Activated CD8-positive, alpha-beta memory T cell treated with anti-CD3 and anti-CD28 coated beads, Interleukin-2, amount 50 U/mL, for 1 hour (primary cell): ENCODE measurements around the gene SALL1.

Experiments used
- DNase-seq: peaks from one replicate; pipeline ENCODE4 v3.0.0-alpha.2; 2020; ENCODE audit errors: extremely low read depth

The SALL1 gene

DNA sequence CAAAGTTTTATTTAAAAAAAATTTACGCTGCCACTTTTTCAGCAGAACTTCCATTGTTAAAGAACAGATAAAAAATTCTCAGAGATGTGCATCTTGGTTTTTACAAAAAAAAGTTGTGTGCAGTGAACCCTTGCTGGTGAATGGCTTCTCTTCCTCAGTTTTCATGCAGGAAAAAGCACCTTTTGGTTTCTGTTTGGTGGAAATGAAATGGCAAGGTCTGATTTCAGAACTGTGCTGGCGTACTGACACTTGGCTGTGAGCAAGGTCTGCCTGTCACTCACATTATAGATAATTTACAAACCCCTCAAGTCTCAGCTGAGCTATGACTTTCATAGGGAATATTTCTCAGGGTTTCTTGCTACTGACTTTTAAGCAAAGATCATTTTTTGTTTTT, 5.7 kb upstream of the SALL1 start:
- DNase-seq, result no peak

DNA sequence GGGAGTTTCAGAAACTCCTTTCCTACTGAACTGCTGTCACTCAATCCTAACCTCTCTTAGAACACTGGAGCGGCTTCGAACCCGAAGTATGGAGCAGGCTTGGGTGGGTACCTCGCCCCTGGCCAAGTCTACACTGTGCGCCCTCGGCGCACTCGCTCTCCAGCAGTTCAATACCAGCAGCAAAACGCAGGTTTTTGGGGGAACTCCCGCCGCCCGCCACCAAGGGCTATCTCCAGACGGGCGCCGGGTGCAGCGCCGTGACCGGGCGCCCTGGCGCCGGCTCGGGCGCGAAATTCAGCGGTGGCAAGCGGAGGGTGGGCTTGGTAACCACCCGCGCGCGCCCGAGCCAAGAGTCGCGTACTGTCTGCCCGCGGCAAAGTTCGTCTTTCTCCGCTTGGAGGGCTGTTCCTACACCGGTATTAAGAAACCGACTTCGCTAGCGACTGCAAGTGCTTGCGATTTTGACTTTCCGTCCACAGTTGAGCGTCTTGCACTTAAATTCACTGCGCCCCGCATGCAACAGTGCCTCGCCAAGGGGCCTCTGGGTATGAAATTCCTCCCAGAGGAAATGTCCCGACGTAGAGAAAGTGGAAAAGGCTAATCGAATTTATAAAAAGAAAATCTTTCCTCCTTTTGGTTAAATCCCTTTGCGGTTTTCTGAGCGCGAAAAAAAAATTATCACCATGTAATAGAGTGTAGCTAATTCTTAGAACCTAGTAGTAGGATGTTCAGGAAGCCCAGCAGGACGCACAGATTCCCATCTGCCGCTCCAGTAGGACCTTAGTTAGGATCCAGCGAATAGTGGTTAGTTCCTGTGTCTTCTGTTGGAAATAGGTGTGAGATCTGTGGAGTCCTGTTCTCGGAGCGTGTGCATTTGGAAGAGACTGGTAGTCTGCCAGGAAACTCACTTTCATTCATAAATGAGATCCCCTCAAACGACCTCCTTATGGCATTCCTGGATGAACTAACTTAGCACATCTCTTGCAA, 5.0 kb upstream of the SALL1 start:
- DNase-seq, result no peak

GRCh38 chr16:51155199-51155607, 4.1 kb upstream of the SALL1 start:
- no peak for DNase-seq

DNA sequence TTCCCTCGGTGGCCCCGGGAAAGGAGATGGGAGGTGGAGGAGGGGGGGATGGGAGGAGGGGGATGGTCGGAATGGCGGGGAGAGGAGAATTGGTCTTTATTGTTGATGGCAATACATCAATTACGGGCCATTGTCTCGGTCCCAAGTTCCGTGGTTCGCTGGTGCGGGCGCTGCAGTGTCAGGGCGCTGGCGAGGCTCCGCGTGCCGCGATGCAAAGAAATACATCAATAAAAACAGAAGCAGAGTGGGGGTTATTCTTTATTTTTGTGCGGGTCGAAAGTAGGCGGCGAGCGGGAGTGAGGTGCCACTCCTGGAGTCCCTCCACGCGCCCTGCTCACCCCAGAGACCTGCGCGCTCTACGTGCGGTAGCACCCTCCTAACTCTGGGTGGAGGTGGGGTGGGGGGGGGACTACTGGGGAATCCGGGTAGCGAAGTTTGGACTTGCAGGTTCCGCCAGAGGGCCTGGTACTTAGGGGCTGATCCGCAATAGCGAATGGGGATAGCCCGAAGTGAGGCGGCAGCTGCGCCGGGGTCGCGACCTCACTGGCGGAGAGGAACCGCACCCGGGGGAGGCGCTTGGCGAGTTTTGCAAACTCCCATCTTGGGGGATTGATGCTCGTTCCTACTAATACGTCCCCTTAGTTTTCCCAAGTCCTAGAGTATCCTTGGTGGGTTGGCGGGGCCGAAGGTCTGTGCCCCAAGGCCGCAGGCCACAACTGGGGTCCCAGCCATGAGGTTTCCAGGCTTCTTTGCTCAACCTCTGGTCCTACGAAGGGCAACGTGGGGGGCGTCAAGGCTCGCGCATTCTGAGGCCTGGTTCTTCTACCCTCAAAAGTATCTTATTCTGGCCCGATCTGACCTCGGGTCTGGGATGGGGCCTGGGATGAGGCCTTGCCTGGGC, 3.5 kb upstream of the SALL1 start:
- no peak for DNase-seq

- no peak for DNase-seq
Observed at GRCh38 chr16:51153577-51154031, 2.5 kb upstream of the SALL1 start.

DNA sequence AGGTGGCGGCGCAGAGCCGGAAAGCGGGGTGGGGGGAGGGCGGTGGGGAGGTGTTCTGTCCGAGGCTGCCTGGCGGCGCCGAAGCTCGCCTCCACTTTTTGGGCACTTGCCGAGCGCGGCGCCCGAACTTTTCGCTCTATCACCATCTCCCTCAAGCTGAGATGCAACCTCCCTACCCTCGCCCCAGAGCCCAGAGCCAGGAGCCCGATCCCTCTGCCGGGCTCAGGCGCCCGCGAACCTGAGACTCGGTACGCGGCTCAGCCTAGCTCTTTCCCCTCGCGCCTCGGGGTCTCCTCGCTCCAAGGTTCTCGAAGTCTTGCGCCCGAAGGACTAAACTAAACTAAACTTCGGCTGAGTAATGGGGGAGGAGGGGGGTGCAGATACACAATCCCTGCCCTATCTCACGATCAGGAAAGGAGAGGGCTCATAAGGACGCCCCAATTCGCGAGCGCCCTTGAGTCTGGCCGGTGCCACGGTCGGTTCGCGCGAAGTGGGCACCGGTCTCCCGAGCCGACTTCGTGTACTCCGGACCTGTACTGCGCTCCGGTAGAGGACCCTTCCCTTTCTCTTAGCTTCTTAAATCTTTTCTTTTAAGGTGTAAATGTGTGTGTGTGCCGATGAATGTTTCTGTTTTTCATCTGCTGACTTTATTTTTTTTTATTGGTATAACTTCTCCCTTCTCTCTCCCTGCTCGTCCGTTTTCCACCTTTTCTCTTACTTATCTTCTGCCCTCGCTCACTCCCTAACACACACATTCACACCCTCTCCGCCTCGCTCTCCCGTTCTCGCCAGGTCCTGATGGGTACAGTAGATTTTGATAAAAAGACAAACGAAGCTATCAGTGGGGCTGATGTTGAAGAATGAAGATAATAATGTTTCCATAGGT, 1.9 kb upstream of the SALL1 start:
- no peak for DNase-seq

DNA sequence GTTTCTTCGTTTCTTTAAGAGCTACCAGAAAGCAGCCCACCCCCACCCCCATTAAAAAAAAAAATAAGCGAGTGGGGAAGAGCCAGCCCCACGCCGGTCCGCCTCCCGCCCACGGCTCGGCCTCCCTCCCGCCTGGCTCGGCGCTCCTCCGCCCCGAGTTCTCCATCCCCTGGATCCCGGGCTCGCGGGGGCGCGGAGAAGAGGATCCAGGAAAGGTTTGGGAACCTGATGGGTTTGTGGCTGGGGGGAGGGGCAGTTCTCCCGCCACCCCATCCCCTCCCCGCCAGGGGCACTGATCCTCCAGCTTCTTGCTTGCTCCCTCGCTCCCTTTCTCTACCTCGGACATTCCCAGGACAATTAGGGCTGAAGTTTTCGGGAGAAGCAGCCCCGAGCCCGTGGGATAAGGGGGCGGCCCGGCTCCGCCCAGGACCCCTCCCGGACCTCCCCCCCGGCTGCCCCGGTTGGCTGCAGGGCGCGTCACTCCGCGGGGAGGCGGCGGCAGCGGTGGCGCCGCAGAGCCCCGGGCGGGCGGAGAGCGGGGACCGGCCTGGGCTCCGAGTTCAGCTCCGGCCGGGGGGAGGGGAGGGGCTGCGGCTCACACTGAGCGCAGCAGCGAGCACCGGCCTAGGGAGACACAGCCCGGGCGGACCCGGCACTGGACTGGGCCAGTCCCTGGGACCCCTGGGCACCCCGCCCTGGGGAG, 1.0 kb upstream of the SALL1 start:
- DNase-seq, result no peak

GRCh38 chr16:51151435-51151960, 428 bp upstream of the SALL1 start:
- DNase-seq, result no peak

DNA sequence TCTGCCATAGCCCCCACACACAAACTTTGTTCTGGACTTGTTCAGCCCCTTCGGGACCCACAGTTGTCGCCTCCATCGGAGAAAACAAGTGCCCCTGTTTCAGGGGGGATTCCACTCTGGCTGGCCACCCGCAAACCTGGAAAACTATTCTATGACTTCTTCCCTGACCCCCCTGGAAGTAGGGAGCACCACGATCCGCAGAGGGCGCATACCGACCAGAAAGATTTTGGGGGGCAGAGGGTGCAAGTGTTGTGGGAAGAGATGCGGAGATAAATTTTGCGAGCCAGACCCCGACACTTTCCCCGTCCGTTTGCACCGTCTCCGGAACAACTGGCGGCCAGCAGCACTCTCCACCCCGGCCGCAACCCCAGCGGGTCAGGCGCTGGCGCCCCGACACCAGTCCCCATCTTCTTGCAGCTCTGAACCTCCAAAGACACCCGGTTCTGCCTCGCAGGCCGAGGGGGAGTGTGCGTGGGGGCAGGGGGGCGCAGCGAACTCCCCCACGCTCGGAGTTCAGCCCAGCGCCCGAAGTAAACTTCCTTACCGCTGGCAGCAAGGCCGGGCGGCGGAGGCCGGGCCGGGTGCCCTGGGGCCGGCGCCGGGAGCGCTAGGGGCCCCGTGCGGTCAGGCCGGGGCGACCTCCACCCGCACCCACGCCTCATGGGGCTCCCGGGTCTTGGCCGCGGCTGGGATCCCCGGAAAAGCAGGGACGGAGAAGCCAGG, 744 bp downstream of the SALL1 start:
- DNase-seq, result no peak

GRCh38 chr16:51149721-51150164, 1.3 kb downstream of the SALL1 start:
- no peak for DNase-seq

GRCh38 chr16:51149251-51149661, 1.8 kb downstream of the SALL1 start:
- no peak for DNase-seq

- DNase-seq, result no peak
Observed at GRCh38 chr16:51148678-51149228, 2.3 kb downstream of the SALL1 start.

DNA sequence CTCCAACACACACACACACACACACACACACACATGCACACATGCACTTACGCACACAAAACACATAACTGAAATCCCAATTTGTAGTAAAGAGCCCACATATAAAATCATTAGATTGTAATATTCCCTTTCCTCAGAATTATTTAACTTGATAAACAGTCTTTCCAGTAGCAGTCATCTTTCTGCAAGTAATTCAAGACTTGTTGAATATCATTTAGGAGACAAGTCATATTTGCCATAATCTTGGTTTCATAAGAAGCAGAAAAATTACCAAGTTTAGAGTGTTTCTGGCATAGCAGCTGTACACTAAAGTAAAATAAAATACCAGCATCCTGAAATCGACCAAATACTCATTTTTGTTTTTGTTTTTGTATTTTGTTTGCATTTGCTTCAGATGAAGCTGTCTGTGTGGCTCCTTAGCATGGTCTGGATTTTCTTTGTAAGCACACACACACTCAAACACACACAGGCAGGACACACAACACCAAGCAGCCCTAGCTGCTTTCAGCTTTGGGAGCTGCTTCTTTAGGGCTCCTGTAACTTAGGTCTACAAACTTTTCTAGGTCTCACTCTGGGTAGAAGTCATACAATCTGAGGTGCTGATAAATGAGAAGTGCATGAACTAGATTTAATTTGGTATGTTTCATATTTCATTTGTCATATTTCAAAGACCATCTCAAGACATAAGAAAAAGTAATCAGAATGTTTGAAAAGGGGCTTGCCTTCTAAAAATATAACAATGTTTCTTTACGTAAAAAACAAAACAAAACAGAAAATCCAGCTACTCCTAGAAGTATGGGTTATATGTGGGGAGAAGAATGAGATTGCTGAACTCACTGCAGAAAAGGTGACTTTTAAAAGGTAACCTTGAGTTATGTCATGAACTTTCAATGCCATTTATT, 3.0 kb downstream of the SALL1 start:
- no peak for DNase-seq

DNA sequence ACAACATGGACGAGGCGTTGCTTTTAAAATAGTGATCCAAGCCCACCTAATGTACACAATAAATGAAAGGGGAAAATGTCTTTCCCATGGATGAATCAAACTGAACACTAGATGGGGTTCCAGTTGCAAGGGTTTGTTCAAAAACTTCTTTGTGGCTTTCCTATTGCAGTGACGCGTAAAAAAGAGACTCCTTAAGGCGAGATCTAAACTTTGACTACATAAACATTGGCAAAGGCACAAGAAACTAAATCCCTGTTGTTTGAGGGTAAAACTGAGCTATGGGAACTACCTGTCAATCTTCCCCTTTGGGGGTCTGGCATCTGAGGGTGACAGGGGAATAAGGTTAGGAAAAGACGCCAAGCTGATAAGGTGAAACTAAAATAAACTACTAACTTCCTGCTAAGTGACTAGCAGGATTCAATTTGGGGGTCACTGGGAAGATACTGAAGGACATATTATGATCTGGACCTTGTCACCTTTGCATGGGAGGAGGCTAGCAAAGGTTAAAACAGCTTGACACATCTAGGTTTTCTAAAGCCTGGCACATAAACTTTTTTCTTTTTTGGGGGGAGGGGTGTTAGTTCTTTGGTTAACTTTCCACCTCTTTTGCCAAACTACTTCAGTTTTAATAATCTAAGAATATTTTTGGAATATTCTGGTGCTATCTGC, 4.7 kb downstream of the SALL1 start:
- no peak for DNase-seq

GRCh38 chr16:51144203-51144602, 6.9 kb downstream of the SALL1 start:
- DNase-seq, result no peak

DNA sequence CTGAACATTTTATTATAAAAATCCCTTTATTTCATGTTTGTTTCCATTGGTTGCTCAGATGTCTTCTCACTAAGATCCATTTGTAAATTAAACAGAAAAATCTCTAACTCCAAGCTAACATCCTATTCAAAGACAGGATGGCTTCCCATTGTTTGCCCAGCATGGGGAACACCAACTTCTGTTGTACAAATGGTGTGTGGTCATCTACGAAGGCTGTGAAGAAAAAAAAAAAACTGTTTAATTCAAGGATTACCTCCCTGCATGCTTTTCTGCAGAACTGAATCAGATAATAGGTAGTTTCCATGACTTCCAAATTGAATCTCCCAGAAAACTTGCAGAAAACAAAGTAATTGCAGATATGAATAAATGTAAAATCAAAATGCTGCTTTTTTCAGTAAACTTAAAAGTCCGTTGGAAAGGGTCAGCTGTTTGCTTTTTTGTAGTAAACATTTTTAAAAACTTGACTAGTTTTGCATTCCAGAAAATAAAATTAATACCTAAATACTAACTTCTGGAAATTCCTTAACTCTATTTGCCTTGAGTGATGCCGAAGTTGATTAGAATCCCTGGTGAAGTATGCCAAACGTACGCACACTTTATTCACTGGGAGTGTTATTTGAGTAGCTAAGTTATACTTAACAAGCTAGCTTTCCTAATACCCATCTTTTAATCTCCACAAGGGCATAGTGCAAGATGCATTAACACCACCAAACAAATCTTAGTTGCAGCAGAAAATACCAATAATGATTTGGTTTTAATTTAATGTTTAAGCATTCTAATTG, 7.7 kb downstream of the SALL1 start:
- DNase-seq, result no peak

DNA sequence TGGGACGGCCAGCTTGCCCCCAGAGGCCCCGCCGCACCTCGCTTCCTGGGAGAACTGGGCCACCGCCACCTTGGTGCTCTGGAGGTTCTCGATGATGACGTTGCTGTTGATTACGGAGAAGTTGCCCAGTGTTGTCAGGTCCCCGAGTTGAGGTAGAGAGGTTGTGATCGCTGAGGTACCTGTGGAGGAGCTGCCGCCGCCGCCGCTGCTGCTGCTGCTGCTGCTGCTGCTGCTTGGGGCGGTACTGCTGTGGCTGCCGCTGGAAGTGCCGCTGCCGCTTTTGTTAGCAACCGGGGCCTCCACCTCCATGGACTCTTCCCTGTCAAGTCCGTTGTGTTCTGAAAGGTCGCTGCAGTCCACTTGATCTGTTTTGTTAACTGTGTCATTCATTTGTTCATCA, 9.5 kb downstream of the SALL1 start:
- DNase-seq, result no peak
